ENCODE data around the gene MYO5C.

Gene MYO5C

GRCh38 chr15:52254391-52254790 is 41.2 kb downstream of the MYO5C start:
- no peak for DNase-seq (ENCODE audit: low read depth)

GRCh38 chr15:52252781-52253180 is 42.8 kb downstream of the MYO5C start:
- TF ChIP-seq CTCF (conservative IDR thresholded peaks at IDR 0.05; ENCODE audit: low read length): no peak
- peak; percentile 90 for DNase-seq (ENCODE audit: low read depth)
- H3K4me3 ChIP-seq (ENCODE audit: low read length): no peak overlapping the region

More at GRCh38 chr15:52254391-52254790, 41.2 kb downstream of the MYO5C start:
- TF ChIP-seq CTCF (conservative IDR thresholded peaks at IDR 0.05; ENCODE audit: low read length): no peak
- H3K4me3 ChIP-seq (ENCODE audit: low read length): no peak overlapping the region

- TF ChIP-seq CTCF (conservative IDR thresholded peaks at IDR 0.05; ENCODE audit: low read length): no peak
- H3K4me3 ChIP-seq (ENCODE audit: low read length): no peak overlapping the region
- no peak for DNase-seq (ENCODE audit: low read depth)
Measured at GRCh38 chr15:52251144-52251860, 44.3 kb downstream of the MYO5C start.

- DNase-seq (ENCODE audit: low read depth): no peak
- no peak for TF ChIP-seq CTCF (conservative IDR thresholded peaks at IDR 0.05; ENCODE audit: low read length)
Measured at GRCh38 chr15:52247461-52247860, 48.1 kb downstream of the MYO5C start.

GRCh38 chr15:52246686-52247431 is 48.7 kb downstream of the MYO5C start:
- DNase-seq (ENCODE audit: low read depth): peak; percentile 69
- no peak for TF ChIP-seq CTCF (conservative IDR thresholded peaks at IDR 0.05; ENCODE audit: low read length)
- H3K4me3 ChIP-seq (ENCODE audit: low read length): no peak overlapping the region

More at GRCh38 chr15:52247461-52247860, 48.1 kb downstream of the MYO5C start:
- no peak overlapping the region for H3K4me3 ChIP-seq (ENCODE audit: low read length)

- DNase-seq (ENCODE audit: low read depth): no peak
- H3K4me3 ChIP-seq (ENCODE audit: low read length): no peak overlapping the region
- no peak for TF ChIP-seq CTCF (conservative IDR thresholded peaks at IDR 0.05; ENCODE audit: low read length)
Measured at GRCh38 chr15:52243697-52244555, 51.7 kb downstream of the MYO5C start.
